DMS 273 treated with DMSO at 0.1 percent for 48 hours (cell line): Measurements from ENCODE around the gene EMSY.
"Not testable (repeated sequence)": the region's sequence is repeated elsewhere in the genome, so short reads cannot be mapped to it uniquely, and the experiment has no call there.

Source experiments
- DNase-seq: peaks from one replicate; lab custom pipeline; 2025; lab: John Stamatoyannopoulos, UW

The EMSY gene

DNA sequence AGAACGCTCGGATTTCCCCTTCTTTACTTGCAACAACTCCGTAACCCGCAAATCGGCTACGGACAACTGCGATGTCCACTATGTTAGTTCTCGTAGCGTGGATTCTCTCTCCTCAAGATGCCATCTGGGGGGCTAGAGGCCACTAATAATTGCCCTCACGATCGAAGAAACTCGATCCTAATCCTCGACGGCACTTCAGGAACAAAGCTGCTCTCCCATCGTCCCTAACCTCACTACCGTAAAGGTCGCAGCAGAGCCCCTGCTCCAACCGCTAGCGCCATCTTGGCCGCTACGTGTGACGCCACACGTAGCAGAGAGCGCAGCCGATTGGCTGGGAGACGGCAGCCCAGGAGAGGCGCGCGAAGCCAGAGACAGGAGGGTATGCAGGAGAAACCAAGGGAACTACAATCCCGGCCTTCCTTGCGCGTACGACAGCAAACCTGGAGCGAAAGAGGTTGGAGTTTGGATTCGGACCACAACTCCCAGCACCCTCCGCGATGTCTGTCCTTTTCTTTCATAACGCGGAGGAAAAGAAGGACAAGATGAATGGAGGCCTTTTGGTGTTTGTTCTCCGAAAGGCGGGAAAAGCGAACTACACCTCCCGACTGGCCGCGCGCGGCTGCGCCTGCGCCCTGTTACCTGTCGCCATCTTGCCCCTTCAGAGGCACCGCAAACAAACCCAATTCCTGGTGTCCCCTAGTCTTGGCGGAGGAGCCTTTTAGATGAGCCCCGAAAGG, at the start of gene EMSY:
Gene EMSY, plus strand, starts transcription at position 635 of the 737 bp plus-strand sequence. CDS start 1,921 bp downstream, outside the sequence.
- peak; percentile 93 for DNase-seq

- no peak for DNase-seq
Observed at GRCh38 chr11:76395296-76395695, 49.5 kb upstream of the EMSY start.

DNA sequence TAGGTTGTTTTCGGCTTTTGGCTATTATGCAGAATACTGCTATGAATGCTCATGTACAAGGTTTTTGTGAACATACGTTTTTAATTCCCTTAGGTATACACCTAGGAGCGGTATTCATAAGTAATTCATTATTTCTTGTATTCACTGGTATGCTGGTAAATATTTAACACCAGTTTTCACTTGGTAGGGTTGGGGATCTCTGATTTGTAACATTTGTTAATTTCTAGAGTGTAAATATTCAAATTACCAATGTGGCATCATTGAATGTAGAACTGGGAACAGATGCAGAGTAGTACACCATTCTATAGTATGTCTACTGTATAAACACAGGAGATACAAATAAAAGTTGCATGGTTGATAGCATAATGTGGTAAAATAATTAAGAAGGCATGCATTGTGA, 47.4 kb upstream of the EMSY start:
- DNase-seq: no peak

- no peak for DNase-seq
Observed at GRCh38 chr11:76400967-76401366, 43.9 kb upstream of the EMSY start.

DNA sequence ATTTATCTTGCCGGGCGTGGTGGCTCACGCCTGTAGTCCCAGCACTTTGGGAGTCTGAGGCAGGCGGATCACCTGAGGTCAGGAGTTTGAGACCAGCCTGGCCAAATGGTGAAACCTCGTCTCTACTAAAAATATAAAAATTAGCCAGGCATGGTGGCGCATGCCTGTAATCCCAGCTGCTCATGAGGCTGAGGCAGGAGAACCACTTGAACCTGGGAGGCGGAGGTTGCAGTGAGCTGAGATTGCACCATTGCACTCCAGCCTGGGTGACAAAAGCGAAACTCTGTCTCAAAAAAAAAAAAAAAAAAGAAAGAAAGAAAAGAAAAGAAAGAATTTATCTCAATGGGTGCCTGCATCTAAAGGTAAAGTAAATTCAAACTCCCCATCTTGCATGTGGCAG, 43.3 kb upstream of the EMSY start:
- not testable (repeated sequence) for DNase-seq

DNA sequence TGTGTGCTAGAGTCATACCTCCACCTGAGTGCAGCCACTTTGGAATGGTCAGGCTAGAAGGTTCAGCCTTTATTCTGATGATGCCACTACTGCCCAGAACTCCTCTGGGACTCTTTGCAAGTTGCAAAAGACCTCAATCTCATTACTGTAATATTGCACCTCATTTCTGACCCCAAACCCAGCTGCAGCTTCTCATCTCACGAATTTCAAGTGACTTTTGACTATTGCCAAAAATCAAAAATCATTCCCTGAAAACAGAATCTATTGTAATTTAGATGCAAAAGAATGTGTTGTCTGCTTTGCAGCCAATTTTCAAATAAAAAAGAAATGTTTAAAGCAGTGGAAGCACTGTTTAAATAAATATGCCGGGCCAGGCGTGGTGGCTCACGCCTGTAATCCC, 38.5 kb upstream of the EMSY start:
- DNase-seq: no peak

DNA sequence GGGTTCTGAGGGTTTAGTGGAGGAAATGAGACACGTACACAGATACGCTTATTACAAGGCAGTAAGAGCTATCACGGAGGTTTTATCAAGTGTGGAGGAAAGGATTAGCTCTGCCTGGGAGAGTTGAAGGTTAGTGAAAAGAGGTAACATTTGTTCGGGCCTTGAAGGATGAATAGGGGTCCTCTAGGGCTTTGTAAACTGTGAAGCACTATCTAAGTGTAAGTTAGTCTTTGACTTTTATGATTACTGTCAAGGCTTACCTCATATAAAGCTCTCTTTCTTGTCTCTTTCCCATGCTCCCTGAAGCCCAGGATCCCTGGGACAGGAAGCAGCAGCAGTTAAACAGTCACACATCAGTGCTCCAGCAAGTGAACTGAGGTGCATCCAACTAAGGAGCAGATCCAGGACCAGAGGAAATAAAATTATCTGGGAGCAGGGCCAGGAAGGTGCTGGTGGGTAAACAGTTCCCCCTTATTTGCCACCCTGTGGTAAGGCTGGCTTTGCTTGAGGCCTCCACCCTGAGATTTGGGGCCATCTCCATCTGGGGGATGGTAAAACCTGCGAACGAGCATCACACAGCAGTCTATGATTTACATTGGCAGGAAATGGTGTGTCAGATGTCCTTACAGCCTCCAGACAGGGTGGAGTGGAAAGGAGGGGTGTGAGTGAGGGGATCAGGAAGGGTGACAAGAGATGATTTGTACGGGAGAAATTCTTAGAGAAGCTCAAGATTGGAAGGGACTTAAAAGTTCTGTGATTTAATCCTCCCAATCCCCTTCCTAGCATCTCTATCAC, 36.5 kb upstream of the EMSY start:
- no peak for DNase-seq

- no peak for DNase-seq
Observed at GRCh38 chr11:76410851-76411357, 33.9 kb upstream of the EMSY start.

DNA sequence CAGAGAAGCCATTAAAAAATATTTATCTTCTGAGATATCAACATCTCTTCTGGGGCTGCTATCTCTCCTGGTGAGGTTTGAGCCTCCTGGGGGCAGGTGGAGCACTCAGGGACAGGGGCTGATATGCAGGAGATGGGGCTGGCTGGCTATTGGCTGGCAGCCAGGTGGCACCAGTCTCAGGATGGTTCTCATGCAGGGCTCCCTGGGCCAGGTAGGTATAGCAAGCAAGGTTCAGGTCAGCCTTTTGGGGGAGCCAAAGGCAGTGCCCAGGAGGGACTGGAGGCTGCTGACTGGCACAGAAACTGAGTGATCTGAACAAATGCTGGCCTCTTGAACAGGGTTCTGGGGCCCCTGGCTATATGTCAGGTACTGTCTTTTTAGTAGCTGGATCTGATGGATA, 29.7 kb upstream of the EMSY start:
- no peak for DNase-seq

DNA sequence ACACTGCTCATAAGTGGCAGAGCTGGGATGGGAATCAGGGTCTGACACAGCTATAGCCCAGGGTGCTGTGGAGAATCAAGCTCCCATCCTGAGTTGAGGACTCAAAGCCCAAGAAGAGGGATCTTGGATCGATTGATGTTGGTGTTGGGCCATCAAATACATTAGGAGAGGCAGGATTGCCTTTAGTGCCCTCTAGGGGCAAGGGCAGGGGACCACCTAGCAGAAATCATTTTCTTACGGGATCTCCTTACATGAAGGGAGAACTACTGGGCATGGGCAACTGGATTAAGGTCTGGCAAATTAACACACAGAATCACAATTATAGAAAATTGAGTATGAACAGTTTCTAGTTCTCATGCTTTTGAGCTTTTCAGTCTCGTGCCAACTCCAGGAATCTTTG, 24.9 kb upstream of the EMSY start:
- no peak for DNase-seq

DNA sequence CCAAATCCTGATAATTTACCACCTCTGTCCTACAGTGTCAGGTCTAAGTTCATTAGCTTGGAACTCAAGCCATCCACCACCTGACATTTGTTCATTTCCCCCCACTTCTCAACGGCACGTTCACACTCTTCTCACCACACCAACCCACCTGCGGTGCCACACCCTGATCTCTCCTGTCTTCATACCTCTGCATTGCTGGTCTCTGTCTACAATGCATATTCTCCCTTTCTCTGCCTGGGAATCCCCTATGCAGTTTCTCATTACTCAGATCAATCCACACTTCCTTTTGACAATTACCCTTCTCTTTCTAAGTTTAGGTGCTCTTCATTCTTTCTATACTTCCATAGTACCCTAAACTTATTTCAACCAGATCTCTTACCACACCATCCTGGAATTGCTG, 20.4 kb upstream of the EMSY start:
- no peak for DNase-seq

DNA sequence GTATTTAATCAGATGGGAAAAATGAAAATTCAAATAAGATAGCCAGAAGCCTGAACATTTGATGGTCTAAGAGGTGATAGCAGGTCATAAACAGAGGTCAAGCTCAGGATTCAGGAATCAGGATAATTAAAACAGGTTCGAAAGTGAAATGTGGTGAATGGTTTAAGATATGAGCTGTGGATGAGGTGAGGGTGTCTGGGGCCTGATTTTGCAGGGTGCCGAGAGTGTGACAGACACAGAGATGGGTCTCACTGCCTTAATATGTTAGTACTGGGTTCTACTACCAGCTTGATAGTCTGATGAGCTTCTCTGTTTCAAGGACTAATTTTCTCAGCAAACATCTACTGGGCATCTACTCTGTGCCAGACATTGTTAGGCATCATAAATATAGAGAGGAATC, 19.9 kb upstream of the EMSY start:
- no peak for DNase-seq

GRCh38 chr11:76426660-76427059, 18.2 kb upstream of the EMSY start:
- DNase-seq: no peak

DNA sequence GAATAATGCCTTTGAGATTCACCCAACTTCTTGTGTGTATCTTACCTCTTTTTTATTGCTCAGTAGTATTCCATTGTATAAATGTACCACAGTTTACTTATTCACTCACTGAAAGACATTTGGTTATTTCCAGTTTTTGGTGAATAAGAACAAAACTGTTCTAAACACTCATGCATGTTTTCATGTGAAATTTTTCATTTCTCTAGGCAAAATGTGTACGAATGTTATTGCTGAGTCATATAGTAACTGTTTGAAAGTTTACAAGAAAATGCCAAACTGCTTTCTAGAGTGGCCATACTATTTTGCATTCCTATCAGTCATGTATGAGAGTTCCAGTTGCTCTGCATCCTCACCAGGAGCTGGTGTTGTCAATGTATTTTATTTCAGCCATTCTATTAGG, 8.8 kb upstream of the EMSY start:
- DNase-seq: no peak

GRCh38 chr11:76443268-76443980, 1.4 kb upstream of the EMSY start:
- no peak for DNase-seq

GRCh38 chr11:76444065-76444383, 794 bp upstream of the EMSY start:
- no peak for DNase-seq

DNA sequence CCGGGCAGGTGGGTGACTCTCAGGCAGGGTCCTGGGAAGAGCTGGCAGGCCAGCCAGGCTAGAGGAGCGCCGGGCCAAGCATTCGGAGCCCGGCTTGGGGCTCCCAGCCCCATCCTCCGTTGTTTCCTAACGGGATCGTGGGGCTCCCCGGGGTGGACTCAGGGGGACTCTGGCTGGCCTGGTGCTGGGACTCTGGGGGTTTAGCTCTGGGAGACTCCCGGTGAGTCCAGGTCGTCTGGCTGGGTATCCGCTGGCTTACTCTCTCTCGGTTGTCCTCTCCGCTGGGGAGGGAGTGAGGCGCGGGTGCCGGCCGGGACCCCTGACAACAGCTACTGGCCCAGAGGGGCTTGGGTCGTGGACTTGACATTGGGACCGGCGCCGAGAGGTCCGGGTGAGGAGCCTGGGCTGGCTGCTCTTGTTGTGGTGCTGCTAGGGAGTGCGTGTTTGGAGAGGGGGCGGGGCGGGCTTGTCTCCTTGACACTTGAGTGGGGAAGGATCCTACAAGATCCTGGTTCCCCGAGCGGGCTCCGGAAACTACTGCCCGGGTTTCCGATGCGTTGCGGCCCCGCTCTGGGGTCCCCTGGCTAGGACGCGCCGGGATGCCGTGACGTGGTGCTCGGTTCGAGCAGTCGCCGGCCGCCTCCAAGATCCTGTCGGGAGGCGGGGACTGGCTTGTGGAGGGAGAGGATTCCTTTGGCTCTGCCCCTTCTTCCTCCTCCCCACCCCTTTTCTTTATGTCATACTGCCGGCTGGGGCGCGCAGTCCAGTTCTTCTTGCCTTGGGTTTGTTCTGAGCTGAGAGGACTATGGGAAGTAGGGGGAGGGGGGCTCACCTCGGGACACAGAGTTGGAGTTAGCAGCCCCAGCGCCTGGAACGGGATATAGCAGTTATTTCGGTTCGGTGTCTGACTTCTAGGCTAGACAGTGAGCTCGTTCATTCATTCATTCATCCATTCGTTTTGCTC, 585 bp downstream of the EMSY start:
- DNase-seq: peak; percentile 59

DNA sequence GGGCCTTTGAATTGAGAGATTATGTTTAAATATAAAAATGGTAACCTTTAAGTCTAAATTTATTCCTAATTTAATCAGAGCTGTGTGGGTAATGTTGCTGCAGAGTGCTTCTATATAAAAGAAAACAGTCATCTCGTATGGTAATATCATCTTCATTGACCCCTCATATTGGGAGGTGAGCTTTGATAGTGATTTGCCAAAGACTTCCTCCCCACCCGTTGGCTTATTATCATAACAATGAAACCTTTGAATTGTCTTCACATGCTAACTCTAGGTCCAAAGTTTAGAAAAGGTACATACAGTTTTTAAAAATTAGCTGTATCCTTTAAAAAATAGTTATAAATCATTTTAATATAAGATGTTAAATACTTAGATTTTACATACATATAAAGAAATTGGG, 3.7 kb downstream of the EMSY start:
- no peak for DNase-seq

DNA sequence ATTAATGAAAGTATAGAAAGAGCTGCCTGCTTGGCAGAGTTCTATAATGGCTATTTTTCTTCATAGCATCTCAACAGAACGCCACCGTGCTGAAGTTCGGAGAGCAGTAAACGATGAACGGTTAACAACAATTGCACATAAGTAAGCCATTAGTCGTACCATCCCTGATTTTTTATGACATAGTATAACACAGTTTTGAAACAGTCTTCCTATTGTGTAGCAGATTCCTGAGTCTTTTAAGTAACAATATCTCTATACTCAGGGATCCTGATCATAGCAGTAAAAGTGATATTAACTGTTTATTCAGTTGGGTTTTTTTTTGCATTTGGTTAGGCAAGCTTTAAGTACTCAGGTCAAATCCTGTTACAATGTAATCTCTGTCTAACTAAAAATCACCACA, 8.4 kb downstream of the EMSY start:
- DNase-seq: no peak

DNA sequence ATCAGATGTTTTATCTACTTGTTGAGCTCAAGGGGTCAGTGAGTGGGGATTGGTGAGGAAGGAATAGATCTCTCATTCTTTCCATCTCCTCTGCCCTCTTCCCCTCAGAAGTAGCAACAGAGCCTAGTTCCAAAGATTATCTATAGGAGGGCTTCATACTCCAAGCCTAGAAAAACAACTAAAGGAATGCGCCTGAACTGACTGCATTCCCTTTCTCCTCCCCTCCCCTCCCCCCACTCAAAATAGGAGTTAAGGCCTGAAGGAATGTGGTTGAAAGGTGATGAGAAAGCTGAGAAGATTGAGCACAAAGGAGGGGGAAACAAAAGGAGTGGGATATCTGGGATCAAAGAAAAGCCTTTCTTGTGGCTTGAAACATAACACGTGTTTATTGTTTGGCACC, 10.5 kb downstream of the EMSY start:
- no peak for DNase-seq

- no peak for DNase-seq
Observed at GRCh38 chr11:76455931-76456330, 11.1 kb downstream of the EMSY start.

DNA sequence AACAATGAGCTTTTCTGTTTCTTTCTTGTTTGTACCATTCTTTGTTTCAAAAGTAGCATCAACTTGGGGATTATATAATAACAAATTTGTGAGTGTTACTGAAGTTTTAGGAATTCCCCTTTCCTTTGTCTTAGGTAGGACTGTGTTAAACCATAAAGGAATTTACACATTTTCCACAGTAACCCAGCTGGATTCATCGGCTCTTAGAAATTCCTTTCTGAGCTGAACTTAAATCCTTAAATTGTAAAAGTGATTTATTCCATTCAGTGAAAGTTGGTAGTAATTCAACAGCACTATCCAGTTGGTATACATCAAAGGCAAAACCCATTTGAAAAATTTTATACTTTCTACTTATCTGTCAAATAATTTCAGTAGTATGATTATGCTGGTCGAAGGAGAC, 11.8 kb downstream of the EMSY start:
- DNase-seq: no peak
